Measurements from ENCODE around the gene LTK. TPM values are rescaled to one million over a fixed set of nuclear protein-coding genes. Genes with fewer than 3 reads are reported as not detected.

LTK gene
- total and polyA plus RNA-seq, 4 donors = 1.3 to 10.6 (median 6.0) TPM

DNA sequence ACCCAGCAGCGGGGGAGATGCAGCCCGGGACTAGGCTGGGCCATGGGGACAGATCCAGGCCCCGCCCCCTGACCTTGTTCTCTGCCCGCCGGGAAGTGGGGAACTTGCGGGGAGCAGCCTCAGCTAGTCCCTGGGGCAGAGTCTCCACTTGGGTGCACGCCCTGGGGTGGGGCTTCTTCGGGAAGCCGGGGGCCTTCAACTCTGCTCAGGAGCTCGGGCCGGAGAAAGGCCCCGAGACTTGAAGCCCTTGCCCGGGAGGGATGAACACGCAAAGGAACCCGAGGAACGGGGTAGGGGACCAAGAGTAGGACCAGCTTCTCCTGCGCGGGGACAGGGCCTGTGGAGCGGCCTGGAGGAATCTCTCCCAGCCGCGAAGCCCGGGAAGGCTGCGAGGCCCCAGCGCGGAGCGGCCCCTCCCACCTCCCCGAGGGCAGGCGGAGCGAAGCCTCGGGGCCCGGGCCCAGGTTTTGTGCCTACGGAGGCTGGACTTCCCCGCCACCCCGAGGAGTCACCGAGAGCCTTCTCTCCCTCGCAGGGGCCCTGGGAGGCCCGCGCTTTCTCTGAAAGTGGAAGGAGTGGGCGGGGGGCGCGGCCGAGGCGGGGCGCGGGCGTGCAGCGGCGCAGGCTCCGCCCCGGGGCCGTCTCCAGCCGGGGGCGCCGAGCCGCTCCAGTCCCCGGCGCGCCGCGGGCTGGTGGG is 20.3 kb downstream of the LTK start, which contains the start of gene ITPKA:
Gene ITPKA, plus strand, starts transcription at position 670 of the 697 bp plus-strand sequence. CDS start 54 bp downstream, outside the sequence.
- Histone ChIP-seq H3K4me3 (peak within 1 kb of the TSS; percentile 44), H3K4me1 (ENCODE audit: control insufficient read depth in 5 of 5, insufficient read depth in 5 of 5, low read length in 5 of 5) (peaks cover 0 to 27% (median 13%) of the 10 kb centered on the region in 5 donors), H3K9me3 (ENCODE audit: control insufficient read depth in 4 of 4, insufficient read depth in 3 of 4, low read length in 3 of 4) (no peaks in the 10 kb centered on the region), H3K27me3 (ENCODE audit: control insufficient read depth in 3 of 3, insufficient read depth in 3 of 3, low read length in 2 of 3) (peaks cover 0 to 38% (median 18%) of the 10 kb centered on the region in 3 donors), H3K9ac (ENCODE audit: insufficient read depth in 1 of 2, low read length in 2 of 2) (peak within 1 kb of the TSS; percentile 3 to 15), H3K36me3 (ENCODE audit: control insufficient read depth in 4 of 4, insufficient read depth in 4 of 4, low read length in 4 of 4) (no peaks in the 10 kb centered on the region), H3K27ac (ENCODE audit: low read depth in 1 of 2, low read length in 1 of 2) (no peak within 1 kb of the TSS)
- DNase-seq (peak; percentile 77 to 82 (median 78)), ATAC-seq (ENCODE audit: insufficient read depth, low FRiP score) (peak; percentile 60)
- 0 to 1% methylated on average over 28 to 60 of the region's 60 CpGs for WGBS, 2 donors
- TF ChIP-seq, protein P1, sequence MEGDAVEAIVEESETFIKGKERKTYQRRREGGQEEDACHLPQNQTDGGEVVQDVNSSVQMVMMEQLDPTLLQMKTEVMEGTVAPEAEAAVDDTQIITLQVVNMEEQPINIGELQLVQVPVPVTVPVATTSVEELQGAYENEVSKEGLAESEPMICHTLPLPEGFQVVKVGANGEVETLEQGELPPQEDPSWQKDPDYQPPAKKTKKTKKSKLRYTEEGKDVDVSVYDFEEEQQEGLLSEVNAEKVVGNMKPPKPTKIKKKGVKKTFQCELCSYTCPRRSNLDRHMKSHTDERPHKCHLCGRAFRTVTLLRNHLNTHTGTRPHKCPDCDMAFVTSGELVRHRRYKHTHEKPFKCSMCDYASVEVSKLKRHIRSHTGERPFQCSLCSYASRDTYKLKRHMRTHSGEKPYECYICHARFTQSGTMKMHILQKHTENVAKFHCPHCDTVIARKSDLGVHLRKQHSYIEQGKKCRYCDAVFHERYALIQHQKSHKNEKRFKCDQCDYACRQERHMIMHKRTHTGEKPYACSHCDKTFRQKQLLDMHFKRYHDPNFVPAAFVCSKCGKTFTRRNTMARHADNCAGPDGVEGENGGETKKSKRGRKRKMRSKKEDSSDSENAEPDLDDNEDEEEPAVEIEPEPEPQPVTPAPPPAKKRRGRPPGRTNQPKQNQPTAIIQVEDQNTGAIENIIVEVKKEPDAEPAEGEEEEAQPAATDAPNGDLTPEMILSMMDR (IDR thresholded peaks at IDR 0.05; ENCODE audit: control extremely low read depth, extremely low read depth) = no peak

DNA sequence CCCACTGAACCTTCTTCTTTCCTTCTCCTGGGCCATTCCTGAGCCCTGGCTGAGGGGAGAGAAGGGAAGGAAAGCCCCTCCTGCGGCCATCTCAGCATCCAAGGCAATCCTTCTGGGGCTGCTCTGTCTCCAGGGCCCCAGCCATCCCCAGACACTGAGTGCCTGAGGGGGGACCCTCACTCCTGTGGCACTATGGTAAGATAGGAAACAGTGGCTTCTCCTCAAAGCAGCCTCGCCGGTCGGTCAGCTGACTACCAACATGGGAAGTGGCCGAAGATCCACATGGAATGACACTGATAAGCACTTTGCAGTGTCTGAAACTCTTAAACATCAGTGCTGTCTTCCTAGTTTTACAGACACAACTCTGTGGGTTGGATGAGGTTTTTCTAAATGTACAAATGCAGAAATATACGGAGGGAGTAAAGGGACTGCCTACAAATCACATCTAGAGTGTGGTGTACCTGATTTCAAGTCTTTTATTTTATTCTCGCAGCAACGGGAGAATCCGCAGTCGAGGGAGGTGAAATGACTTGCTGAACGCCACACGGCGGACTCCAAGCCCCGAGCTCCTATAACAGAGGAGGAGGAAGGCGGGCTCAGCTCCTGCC is 20.9 kb downstream of the LTK start:
- 4 to 9% methylated on average over 15 of the region's 15 CpGs for WGBS, 2 donors
- DNase-seq (no peak), ATAC-seq (ENCODE audit: insufficient read depth, low FRiP score) (no peak)
- Histone ChIP-seq H3K9me3 (ENCODE audit: control insufficient read depth in 4 of 4, insufficient read depth in 3 of 4, low read length in 3 of 4) (no peaks in the 10 kb centered on the region), H3K36me3 (ENCODE audit: control insufficient read depth in 4 of 4, insufficient read depth in 4 of 4, low read length in 4 of 4) (no peaks in the 10 kb centered on the region), H3K4me3 (no peak overlapping the region), H3K9ac (ENCODE audit: insufficient read depth in 1 of 2, low read length in 2 of 2) (peak overlapping the region; percentile 3 to 15), H3K27ac (ENCODE audit: low read depth in 1 of 2, low read length in 1 of 2) (no peak overlapping the region), H3K27me3 (ENCODE audit: control insufficient read depth in 3 of 3, insufficient read depth in 3 of 3, low read length in 2 of 3) (peaks cover 0 to 31% (median 18%) of the 10 kb centered on the region in 3 donors), H3K4me1 (ENCODE audit: control insufficient read depth in 5 of 5, insufficient read depth in 5 of 5, low read length in 5 of 5) (peaks cover 0 to 27% (median 13%) of the 10 kb centered on the region in 5 donors)
- TF ChIP-seq, protein P1 (IDR thresholded peaks at IDR 0.05; ENCODE audit: control extremely low read depth, extremely low read depth) = no peak

DNA sequence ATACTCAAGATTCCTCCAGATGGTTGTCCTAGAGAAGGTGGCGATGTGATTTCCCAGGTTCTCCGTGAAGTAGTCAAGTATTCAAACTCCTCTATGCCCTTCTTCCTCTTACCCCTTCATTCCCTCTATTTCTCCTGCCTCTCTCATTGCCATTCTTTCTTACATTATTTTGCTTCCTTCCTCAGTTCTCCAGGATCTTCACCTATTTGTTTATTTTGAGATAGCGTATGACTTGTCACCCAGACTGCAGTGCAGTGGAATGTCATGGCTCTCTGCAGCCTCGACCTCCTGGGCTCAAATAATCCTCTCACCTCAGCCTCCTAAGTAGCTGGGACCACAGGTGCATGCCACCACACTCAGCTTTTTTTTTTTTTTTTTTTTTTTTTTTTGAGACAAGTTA is 21.7 kb downstream of the LTK start:
- Histone ChIP-seq H3K9ac (ENCODE audit: insufficient read depth in 1 of 2, low read length in 2 of 2) (no peak overlapping the region), H3K27ac (ENCODE audit: low read depth in 1 of 2, low read length in 1 of 2) (no peak overlapping the region), H3K9me3 (ENCODE audit: control insufficient read depth in 4 of 4, insufficient read depth in 3 of 4, low read length in 3 of 4) (no peaks in the 10 kb centered on the region), H3K4me3 (no peak overlapping the region), H3K27me3 (ENCODE audit: control insufficient read depth in 3 of 3, insufficient read depth in 3 of 3, low read length in 2 of 3) (peaks cover 0 to 23% (median 16%) of the 10 kb centered on the region in 3 donors), H3K36me3 (ENCODE audit: control insufficient read depth in 4 of 4, insufficient read depth in 4 of 4, low read length in 4 of 4) (no peaks in the 10 kb centered on the region), H3K4me1 (ENCODE audit: control insufficient read depth in 5 of 5, insufficient read depth in 5 of 5, low read length in 5 of 5) (peaks cover 0 to 27% (median 13%) of the 10 kb centered on the region in 5 donors)
- TF ChIP-seq, protein P1 (IDR thresholded peaks at IDR 0.05; ENCODE audit: control extremely low read depth, extremely low read depth) = no peak
- 77 to 94% methylated on average over 4 of the region's 4 CpGs for WGBS, 2 donors
- no peak for ATAC-seq (ENCODE audit: insufficient read depth, low FRiP score)
- DNase-seq = no peak

Data from lung (tissue), 12 donors.